Left renal cortex interstitium (tissue), 4 donors: Measurements from ENCODE around the gene PPFIA4. TPM values are rescaled to one million over a fixed set of nuclear protein-coding genes. Genes with fewer than 3 reads are reported as not detected.

ENCODE experiments used
- DNase-seq, 4 donors: peaks; one replicate each; pipeline ENCODE4 v3.0.0-alpha.2; 2013; ENCODE audit warnings: low read depth in 4 of 4, low spot score in 2 of 4, missing footprints in 1 of 4
- polyA plus RNA-seq, 4 donors: library from polyadenylated mRNA; unstranded; fragments of 120-200 nt; gene quantifications; one replicate each; pipeline ENCODE4 v1.2.1, GENCODE V29; 2013; ENCODE audit not compliant: insufficient read length in 4 of 4

The PPFIA4 gene
- polyA plus RNA-seq, 4 donors, result 4.0 to 12.2 (median 8.5) TPM

DNA sequence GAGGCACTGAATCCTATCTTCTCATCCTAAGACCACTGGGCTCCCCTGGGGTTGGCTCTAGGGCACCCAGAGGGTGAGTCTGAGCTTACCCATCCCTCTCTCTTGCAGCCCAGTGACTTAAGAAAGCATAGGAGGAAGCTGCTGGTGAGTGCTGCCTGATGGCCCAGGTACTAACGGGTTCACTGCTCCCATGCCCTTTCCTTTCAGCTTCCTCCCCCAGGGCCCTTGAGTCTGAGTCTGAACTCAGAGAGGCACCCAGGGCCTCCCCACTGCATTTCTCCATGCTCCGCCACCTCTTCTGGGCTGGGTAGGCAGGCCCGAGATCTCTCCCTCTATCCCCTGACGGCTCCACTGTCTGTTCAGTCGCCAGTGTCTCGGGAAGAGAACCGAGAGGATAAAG, 29.7 kb downstream of the PPFIA4 start:
- DNase-seq, result no peak

DNA sequence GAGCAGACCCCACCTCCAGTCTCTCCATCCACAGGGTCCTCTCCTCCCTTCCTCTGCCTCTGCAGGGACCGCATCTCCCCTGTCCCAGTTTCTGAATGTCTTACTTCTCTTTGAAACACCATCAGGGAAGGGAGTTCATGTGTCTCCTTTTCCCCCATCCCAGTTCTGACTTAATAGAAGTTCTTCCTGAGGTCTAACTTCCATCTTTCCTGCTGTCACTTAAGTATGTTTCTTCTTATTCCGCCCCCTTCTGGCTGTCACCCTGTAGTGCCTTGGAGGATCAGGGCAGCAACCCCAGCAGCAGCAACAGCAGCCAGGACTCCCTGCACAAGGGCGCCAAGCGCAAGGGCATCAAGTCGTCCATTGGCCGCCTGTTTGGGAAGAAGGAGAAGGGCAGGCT, 30.2 kb downstream of the PPFIA4 start:
- no peak for DNase-seq

GRCh38 chr1:203057911-203058675, 31.8 kb downstream of the PPFIA4 start:
- no peak for DNase-seq

DNA sequence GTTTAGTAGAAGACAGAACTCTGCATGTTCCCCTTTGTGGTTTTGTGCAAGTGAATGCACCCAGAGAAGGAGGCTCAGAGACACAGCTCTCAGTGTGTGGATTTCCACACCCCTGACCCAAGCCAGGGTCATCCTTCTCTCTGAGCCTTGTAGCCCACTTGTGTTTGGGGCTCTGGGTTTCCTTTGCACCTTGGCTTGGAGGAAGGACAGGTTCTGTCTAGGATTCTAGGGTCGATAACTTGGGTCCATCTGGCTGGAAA, 32.3 kb downstream of the PPFIA4 start:
- DNase-seq, result no peak

DNA sequence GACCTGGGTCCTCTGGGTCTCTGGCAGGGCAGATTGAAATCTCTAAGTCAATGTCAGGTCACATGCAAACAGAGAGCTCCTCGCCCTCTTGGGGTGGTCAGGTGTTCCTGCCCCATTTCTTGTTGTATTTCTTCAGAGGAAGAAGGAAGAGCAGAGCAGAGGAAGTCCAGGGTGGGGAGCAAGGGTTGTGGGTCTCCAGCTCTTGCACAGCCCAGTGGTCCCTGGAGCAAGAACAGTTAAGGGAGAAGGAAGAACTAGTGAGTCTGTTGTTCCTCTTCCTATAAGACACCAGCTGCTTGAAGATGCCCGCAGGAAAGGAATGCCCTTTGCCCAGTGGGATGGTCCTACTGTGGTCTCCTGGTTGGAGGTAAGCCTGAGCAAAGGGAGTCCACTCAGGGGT, 33.2 kb downstream of the PPFIA4 start:
- no peak for DNase-seq

DNA sequence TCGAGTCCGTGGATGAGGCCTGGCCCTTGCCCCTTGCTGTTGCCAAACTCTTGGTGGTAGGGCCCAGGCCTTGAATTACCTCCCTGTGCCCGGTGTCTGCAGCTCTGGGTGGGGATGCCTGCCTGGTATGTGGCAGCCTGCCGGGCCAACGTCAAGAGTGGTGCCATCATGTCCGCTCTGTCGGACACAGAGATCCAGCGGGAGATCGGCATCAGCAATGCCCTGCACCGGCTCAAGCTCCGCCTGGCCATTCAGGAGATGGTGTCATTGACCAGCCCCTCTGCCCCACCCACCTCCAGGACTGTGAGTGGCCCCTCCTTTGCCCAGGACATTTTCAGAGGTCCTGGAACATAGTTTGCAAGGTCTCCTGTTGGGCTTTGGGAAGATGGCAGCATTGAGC, 33.8 kb downstream of the PPFIA4 start:
- no peak for DNase-seq

DNA sequence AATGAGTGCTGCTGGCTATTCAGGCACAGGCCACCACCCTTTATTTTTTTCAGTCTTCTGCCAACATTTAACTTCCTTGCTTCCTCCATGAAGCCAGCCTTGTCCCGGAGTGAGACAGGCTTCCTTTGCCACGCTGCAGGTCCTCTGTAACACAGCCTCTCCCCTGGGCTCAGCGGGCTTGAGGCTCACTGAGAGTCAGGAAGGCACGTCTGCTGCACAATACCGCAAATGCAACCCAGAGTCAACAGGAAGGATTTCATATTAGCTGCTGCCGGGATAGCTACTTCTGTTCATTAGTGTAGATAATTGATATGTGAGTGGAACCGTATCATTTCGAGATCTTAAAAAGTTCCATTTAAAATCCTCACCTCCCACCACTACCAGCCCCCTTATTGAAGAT, 37.0 kb downstream of the PPFIA4 start:
- DNase-seq, result no peak

DNA sequence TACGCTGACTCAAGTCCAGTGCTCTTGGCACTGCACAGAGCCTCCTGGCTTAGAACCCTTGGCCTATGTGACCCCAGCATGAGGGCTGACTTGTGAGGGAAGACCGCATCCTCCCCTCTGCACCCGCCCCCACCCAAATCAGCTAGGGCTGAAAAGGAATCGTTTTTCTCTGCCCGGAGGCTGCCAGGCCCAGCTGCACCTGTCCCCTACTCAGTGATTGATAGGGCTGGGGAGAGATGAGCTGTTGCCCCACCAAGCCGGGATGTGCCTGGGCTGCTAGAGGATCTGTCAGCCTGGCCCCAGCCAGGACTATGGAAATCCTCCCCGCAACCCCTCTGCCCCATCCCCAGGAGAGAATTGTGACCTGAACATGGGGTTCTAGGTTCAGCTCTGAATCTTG, 38.9 kb downstream of the PPFIA4 start:
- DNase-seq, result no peak

- no peak for DNase-seq
Observed at GRCh38 chr1:203065986-203066385, 39.7 kb downstream of the PPFIA4 start.

DNA sequence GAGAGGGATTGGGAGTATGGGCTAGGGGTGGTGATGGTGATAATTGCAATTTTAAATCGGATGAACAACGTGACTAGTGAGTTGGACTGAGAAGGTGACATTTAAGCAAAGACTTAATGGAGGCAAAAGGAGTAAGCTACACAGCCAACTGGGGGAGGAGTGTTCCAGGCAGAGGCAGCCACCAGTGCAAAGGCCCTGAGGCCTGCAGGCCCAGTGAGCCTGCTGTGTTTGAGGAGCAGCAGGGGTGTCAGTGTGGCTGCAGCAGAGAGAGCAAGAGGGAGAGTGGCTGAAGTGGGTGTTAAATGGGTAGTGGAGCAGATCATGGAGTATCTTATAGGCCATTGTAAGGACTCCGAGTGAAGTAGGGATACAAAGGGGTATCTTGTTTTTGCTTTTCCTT, 40.7 kb downstream of the PPFIA4 start:
- DNase-seq, result no peak

- DNase-seq, result peak; percentile 47 to 67 (median 56)
Observed at GRCh38 chr1:203069030-203069747, 42.9 kb downstream of the PPFIA4 start.

- DNase-seq, result no peak
Observed at GRCh38 chr1:203072002-203072602, 45.8 kb downstream of the PPFIA4 start.

GRCh38 chr1:203072911-203073310, 46.6 kb downstream of the PPFIA4 start:
- DNase-seq, result no peak

GRCh38 chr1:203073469-203073868, 47.2 kb downstream of the PPFIA4 start:
- no peak for DNase-seq

- no peak for DNase-seq
Observed at GRCh38 chr1:203074610-203075009, 48.3 kb downstream of the PPFIA4 start.

DNA sequence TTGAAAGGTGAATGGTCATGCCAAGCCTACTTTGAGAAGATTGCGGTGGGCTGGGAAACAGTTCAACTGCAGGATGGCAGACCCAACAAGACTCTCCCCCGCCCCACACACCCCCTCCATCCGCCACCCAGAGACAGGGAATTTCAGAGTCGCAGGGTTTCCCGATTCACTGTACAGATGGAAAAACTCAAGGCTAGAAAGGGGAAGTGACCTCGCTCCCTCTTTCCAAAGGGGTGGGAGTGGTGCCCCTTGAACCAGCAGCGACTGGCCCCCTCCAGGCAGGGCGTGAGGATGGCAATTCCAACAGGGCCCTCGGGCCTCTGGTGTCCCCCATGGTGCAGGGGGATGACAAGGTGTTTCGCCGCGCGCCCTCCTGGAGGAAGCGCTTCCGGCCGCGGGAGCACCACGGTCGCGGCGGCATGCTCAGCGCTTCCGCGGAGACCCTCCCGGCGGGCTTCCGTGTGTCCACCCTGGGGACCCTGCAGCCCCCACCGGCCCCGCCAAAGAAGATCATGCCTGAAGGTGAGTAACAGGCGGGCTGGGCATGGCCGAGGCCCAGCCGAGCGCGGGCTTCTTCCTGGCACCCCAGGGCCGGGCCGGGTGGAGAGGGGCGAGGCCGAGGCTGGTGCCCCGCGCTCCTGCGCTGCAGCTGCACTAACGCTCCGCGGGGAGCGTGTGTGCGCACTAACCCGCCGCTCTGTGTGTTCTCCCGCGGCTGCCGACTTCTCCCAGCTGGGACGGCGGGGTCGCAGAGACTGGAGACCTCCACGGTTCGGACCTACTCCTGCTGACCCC, 49.1 kb downstream of the PPFIA4 start:
- DNase-seq, result no peak

GRCh38 chr1:203076031-203076511, 49.8 kb downstream of the PPFIA4 start:
- DNase-seq, result no peak

DNA sequence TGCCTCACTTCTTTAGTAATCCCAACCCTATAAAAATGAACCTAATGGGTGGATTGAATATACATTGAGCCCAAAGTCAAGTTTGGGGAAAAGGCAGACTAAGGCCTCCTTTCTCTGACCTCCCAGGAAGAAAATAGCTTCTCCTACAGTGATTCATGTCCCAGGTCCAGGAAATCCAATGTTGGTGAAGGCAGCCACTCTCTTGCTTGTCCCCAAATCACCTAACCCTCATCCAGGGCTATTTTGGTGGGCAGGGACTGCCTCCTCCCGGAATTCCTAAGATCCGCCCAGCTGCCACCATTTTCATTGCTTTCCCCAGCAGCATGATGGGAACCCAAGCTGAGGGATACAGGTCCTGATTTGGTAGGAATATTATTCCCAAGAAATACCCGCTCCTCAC, 51.1 kb downstream of the PPFIA4 start:
- DNase-seq, result no peak

GRCh38 chr1:203077956-203078355, 51.7 kb downstream of the PPFIA4 start:
- no peak for DNase-seq

GRCh38 chr1:203078478-203078877, 52.2 kb downstream of the PPFIA4 start:
- DNase-seq, result no peak

- DNase-seq, result no peak
Observed at GRCh38 chr1:203080456-203080855, 54.2 kb downstream of the PPFIA4 start.
